Stomach (tissue), 9 donors: ENCODE measurements around the gene DCLK1. TPM values are rescaled to one million over a fixed set of nuclear protein-coding genes. Genes with fewer than 3 reads are reported as not detected.

Source experiments
- DNase-seq, 2 donors: peaks; one replicate each; pipeline versions ENCODE4 v3.0.0 to v3.0.0-alpha.2; 2013 to 2019
- H3K27ac ChIP-seq, 5 donors: fragments of 200-600 bp in 4 of 5; sonication (generic) in 4 of 5; one replicate each; pipeline ENCODE4 v1.5.1; 2013 to 2019; ENCODE audit warnings: mild to moderate bottlenecking in 1 of 5, moderate library complexity in 1 of 5
- H3K27me3 ChIP-seq, 3 donors: fragments of 200-600 bp; sonication (generic); one replicate each; pipeline ENCODE4 v1.5.1; 2017 to 2019; ENCODE audit warnings: mixed run types in 1 of 3
- H3K36me3 ChIP-seq, 4 donors: fragments of 200-600 bp; sonication (generic); 1 replicate in 3 of 4; 2 replicates in 1 of 4; pipeline ENCODE4 v1.5.1; 2016 to 2019
- H3K4me1 ChIP-seq, 4 donors: fragments of 200-600 bp; sonication (generic); one replicate each; pipeline ENCODE4 v1.5.1; 2016 to 2019
- H3K4me3 ChIP-seq, 4 donors: fragments of 200-600 bp; sonication (generic) in 3 of 4; one replicate each; pipeline ENCODE4 v1.5.1; 2016 to 2019; ENCODE audit warnings: mild to moderate bottlenecking in 1 of 4
- H3K9me3 ChIP-seq, 4 donors: fragments of 200-600 bp; sonication (generic); one replicate each; pipeline ENCODE4 v1.5.1; 2016 to 2019
- CTCF ChIP-seq, 7 experiments: fragments of 450-650 bp in 4 of 7; fragments of 200-600 bp in 3 of 7; sonication (generic) in 3 of 7; IDR thresholded peaks; one replicate each; pipeline ENCODE4 v1.5.1; 2016 to 2019; ENCODE audit warnings: antibody characterized with exemption in 7 of 7, control low read depth in 2 of 7, mild to moderate bottlenecking in 1 of 7
- EP300 ChIP-seq: sonication (generic); formaldehyde crosslinking; IDR thresholded peaks from one replicate; pipeline ENCODE4 v1.6.1; 2017; ENCODE audit warnings: antibody characterized with exemption
- POLR2A ChIP-seq, 4 donors: fragments of 450-650 bp; IDR thresholded peaks; one replicate each; pipeline ENCODE4 v1.6.1; 2016; ENCODE audit warnings: antibody characterized with exemption in 4 of 4, control low read depth in 2 of 4, mild to moderate bottlenecking in 1 of 4, moderate library complexity in 1 of 4
- POLR2AphosphoS5 ChIP-seq, 3 donors: sonication (generic); formaldehyde crosslinking; IDR thresholded peaks; one replicate each; pipeline ENCODE4 v1.6.1; 2016; ENCODE audit warnings: antibody characterized with exemption in 3 of 3
- WGBS, 5 donors: extraction: QIAGEN DNeasy Blood & Tissue Kit in 3 of 5; methylation state at CpG; one replicate each; pipeline versions ENCODE4 v1.1.5 to v1.1.7; 2013 to 2018; 5-methylcytosine and 5-hydroxymethylcytosine counted together
- intact Hi-C: fragments of 100-400 bp; cut with DNase I; formaldehyde crosslinking; loops from one replicate; pipeline ENCODE4 v1.15.1; 2023; ENCODE audit warnings: low total_unique reads
- polyA plus RNA-seq, 3 donors: library from polyadenylated mRNA; stranded (reverse); fragments of 200-250 nt; gene quantifications; one replicate each; pipeline ENCODE4 v1.2.3, GENCODE V29; 2013
- total RNA-seq, 5 donors: library from RNA; depleted of rRNA; stranded (reverse); fragments of >200 nt; gene quantifications; one replicate each; pipeline versions ENCODE4 v1.1.0 to v1.2.3, GENCODE V29; 2014 to 2016
- donor health status: healthy with polysubstance abuse.
- donor health status: Bipolar disorder and iron deficiency.
- donor health status: healthy.

Gene DCLK1
- total and polyA plus RNA-seq, 8 donors = 0.68 to 36.7 (median 4.1) TPM

GRCh38 chr13:35866801-35867200, 264.4 kb downstream of the DCLK1 start:
- H3K27ac ChIP-seq = no peak overlapping the region
- no peaks in the 10 kb centered on the region for H3K27me3 ChIP-seq
- H3K4me1 ChIP-seq = no peaks in the 10 kb centered on the region
- 30 to 53% (median 49%) methylated on average over 3 of the region's 3 CpGs for WGBS, 5 donors
- TF ChIP-seq CTCF (IDR thresholded peaks at IDR 0.05) = no peak
- TF ChIP-seq POLR2A (IDR thresholded peaks at IDR 0.05) = no peak
- no peak for TF ChIP-seq EP300
- no peaks in the 10 kb centered on the region for H3K9me3 ChIP-seq
- peak in 1 of 2 donors; percentile 52 for DNase-seq
- intact Hi-C loops = no loop called here
- no peak overlapping the region for H3K4me3 ChIP-seq
- H3K36me3 ChIP-seq = no peaks in the 10 kb centered on the region

GRCh38 chr13:35865341-35866240, 265.6 kb downstream of the DCLK1 start:
- TF ChIP-seq CTCF (IDR thresholded peaks at IDR 0.05) = no peak
- TF ChIP-seq EP300 = no peak
- no peak for TF ChIP-seq POLR2A (IDR thresholded peaks at IDR 0.05)
- TF ChIP-seq POLR2AphosphoS5 (IDR thresholded peaks at IDR 0.05) = no peak
- no peak for DNase-seq
- Histone ChIP-seq H3K36me3 (no peaks in the 10 kb centered on the region), H3K4me1 (peaks cover 0 to under 1% (median 0%) of the 10 kb centered on the region in 4 donors), H3K27me3 (no peaks in the 10 kb centered on the region), H3K4me3 (no peak overlapping the region), H3K27ac (no peak overlapping the region), H3K9me3 (no peaks in the 10 kb centered on the region)
- intact Hi-C loops = no loop called here
- WGBS, 5 donors = 74 to 92% (median 77%) methylated on average over 4 of the region's 4 CpGs

GRCh38 chr13:35860661-35861060, 270.5 kb downstream of the DCLK1 start:
- peak overlapping the region in 1 of 5 donors; percentile 85 for H3K27ac ChIP-seq
- DNase-seq = no peak
- H3K27me3 ChIP-seq = no peaks in the 10 kb centered on the region
- H3K4me1 ChIP-seq = peaks cover 0 to 25% (median 11%) of the 10 kb centered on the region in 4 donors
- TF ChIP-seq POLR2AphosphoS5 (IDR thresholded peaks at IDR 0.05) (no peak), POLR2A (IDR thresholded peaks at IDR 0.05) (no peak), CTCF (IDR thresholded peaks at IDR 0.05) (no peak), EP300 (no peak)
- no peaks in the 10 kb centered on the region for H3K36me3 ChIP-seq
- H3K4me3 ChIP-seq = no peak overlapping the region
- intact Hi-C loops = no loop called here
- 78 to 82% (median 79%) methylated on average over 3 of the region's 3 CpGs for WGBS, 5 donors
- no peaks in the 10 kb centered on the region for H3K9me3 ChIP-seq

GRCh38 chr13:35859981-35860380, 271.2 kb downstream of the DCLK1 start:
- intact Hi-C loops = no loop called here
- no peak for DNase-seq
- no peaks in the 10 kb centered on the region for H3K27me3 ChIP-seq
- H3K36me3 ChIP-seq = no peaks in the 10 kb centered on the region
- 59 to 74% (median 69%) methylated on average over 4 of the region's 4 CpGs for WGBS, 5 donors
- TF ChIP-seq POLR2AphosphoS5 (IDR thresholded peaks at IDR 0.05) (no peak), POLR2A (IDR thresholded peaks at IDR 0.05) (no peak), EP300 (no peak), CTCF (IDR thresholded peaks at IDR 0.05) (no peak)
- H3K4me3 ChIP-seq = no peak overlapping the region
- H3K4me1 ChIP-seq = peaks cover 0 to 25% (median 11%) of the 10 kb centered on the region in 4 donors
- H3K27ac ChIP-seq = peak overlapping the region in 3 of 5 donors; percentile 62 to 85 (median 64)
- H3K9me3 ChIP-seq = no peaks in the 10 kb centered on the region
